WTC11 (cell line): Measurements from ENCODE around the gene TXNDC15. TPM values are rescaled to one million over a fixed set of nuclear protein-coding genes. Genes with fewer than 3 reads are reported as not detected.

Experiments
- ATF3 ChIP-seq: sonication (generic); formaldehyde crosslinking; conservative IDR thresholded peaks from 2 replicates; pipeline ENCODE4 v1.8.1; 2022; ENCODE audit warnings: mild to moderate bottlenecking, missing genetic modification reagents
- CREM ChIP-seq: sonication (generic); formaldehyde crosslinking; IDR thresholded peaks from 2 replicates; pipeline ENCODE4 v1.8.1; 2022; ENCODE audit warnings: mild to moderate bottlenecking, missing genetic modification reagents, moderate library complexity
- E2F4 ChIP-seq: sonication (generic); formaldehyde crosslinking; IDR thresholded peaks from 2 replicates; pipeline ENCODE4 v1.8.1; 2022; ENCODE audit warnings: low read depth, mild to moderate bottlenecking, moderate library complexity, missing genetic modification reagents, borderline replicate concordance
- EMX1 ChIP-seq: fragments of 250-450 bp; sonication (Bioruptor Pico); IDR thresholded peaks from 2 replicates; pipeline ENCODE4 v1.8.0; 2021; ENCODE audit warnings: mild to moderate bottlenecking
- ESRRA ChIP-seq: sonication (generic); formaldehyde crosslinking; IDR thresholded peaks from 2 replicates; pipeline ENCODE4 v1.8.1; 2022; ENCODE audit warnings: mild to moderate bottlenecking, missing genetic modification reagents, borderline replicate concordance
- ETV6 ChIP-seq: sonication (generic); formaldehyde crosslinking; IDR thresholded peaks from 2 replicates; pipeline ENCODE4 v1.8.1; 2022; ENCODE audit warnings: mild to moderate bottlenecking, missing genetic modification reagents
- FOXP4 ChIP-seq: sonication (generic); formaldehyde crosslinking; IDR thresholded peaks from 2 replicates; pipeline ENCODE4 v1.8.0; 2022; ENCODE audit warnings: mild to moderate bottlenecking, missing genetic modification reagents
- GABPB1 ChIP-seq: sonication (generic); formaldehyde crosslinking; IDR thresholded peaks from 2 replicates; pipeline ENCODE4 v1.8.1; 2023; ENCODE audit warnings: mild to moderate bottlenecking, missing genetic modification reagents
- MAX ChIP-seq: sonication (generic); formaldehyde crosslinking; IDR thresholded peaks from 2 replicates; pipeline ENCODE4 v1.8.0; 2022; ENCODE audit warnings: mild to moderate bottlenecking, missing genetic modification reagents
- NR1H2 ChIP-seq: sonication (generic); formaldehyde crosslinking; IDR thresholded peaks from 2 replicates; pipeline ENCODE4 v1.9.0; 2021; ENCODE audit warnings: mild to moderate bottlenecking, moderate library complexity, missing genetic modification reagents
- OVOL2 ChIP-seq: fragments of 250-450 bp; sonication (Bioruptor Pico); IDR thresholded peaks from 2 replicates; pipeline ENCODE4 v1.9.0; 2021; ENCODE audit warnings: mild to moderate bottlenecking, borderline replicate concordance
- PRDM15 ChIP-seq: sonication (generic); formaldehyde crosslinking; IDR thresholded peaks from 2 replicates; pipeline ENCODE4 v1.8.0; 2022; ENCODE audit warnings: missing genetic modification reagents
- RORB ChIP-seq: fragments of 250-450 bp; sonication (Bioruptor Pico); IDR thresholded peaks from 2 replicates; pipeline ENCODE4 v1.9.0; 2021; ENCODE audit warnings: mild to moderate bottlenecking
- SOX15 ChIP-seq: fragments of 250-450 bp; sonication (Bioruptor Pico); IDR thresholded peaks from 2 replicates; pipeline ENCODE4 v1.9.0; 2021; ENCODE audit warnings: mild to moderate bottlenecking
- USF2 ChIP-seq: sonication (generic); formaldehyde crosslinking; IDR thresholded peaks from 2 replicates; pipeline ENCODE4 v1.8.1; 2023; ENCODE audit warnings: mild to moderate bottlenecking, missing genetic modification reagents, moderate library complexity
- ZBTB21 ChIP-seq: sonication (generic); formaldehyde crosslinking; IDR thresholded peaks from 2 replicates; pipeline ENCODE4 v1.8.1; 2023; ENCODE audit warnings: mild to moderate bottlenecking, missing genetic modification reagents, borderline replicate concordance
- ZMAT4 ChIP-seq: fragments of 250-450 bp; sonication (Bioruptor Pico); IDR thresholded peaks from 2 replicates; pipeline ENCODE4 v1.9.0; 2021; ENCODE audit warnings: mild to moderate bottlenecking
- ZNF425 ChIP-seq: fragments of 250-450 bp; sonication (Bioruptor Pico); conservative IDR thresholded peaks from 2 replicates; pipeline ENCODE4 v1.9.0; 2021; ENCODE audit warnings: mild to moderate bottlenecking
- total RNA-seq: library from RNA; stranded (reverse); gene quantifications from 3 replicates; pipeline ENCODE4 v1.2.3, GENCODE V29; 2021
- TF ChIP-seq, protein P1 (sequence below): fragments of 250-450 bp; sonication (Bioruptor Pico); IDR thresholded peaks from 2 replicates; pipeline ENCODE4 v1.9.0; 2021; ENCODE audit warnings: mild to moderate bottlenecking
- TF ChIP-seq, protein P2 (sequence below): sonication (generic); formaldehyde crosslinking; IDR thresholded peaks from 2 replicates; pipeline ENCODE4 v1.8.0; 2022; ENCODE audit warnings: mild to moderate bottlenecking, missing genetic modification reagents
- TF ChIP-seq, protein P3 (sequence below): sonication (generic); formaldehyde crosslinking; IDR thresholded peaks from 2 replicates; pipeline ENCODE4 v1.8.0; 2022; ENCODE audit warnings: mild to moderate bottlenecking, missing genetic modification reagents

Gene TXNDC15
- total RNA-seq, 1 experiment from 2014 or later, result 26.1 TPM

GRCh38 chr5:134845852-134846640 is 28.1 kb upstream of the TXNDC15 start, which contains the start of gene C5orf24 (continued):
- 0 out of 2 replicates have a peak, but pooled peaks have one; percentile 5 for TF ChIP-seq PRDM15
- peak; percentile 36; the same call in 1 of the 2 replicates for TF ChIP-seq USF2 (CRISPR knock-in tag)
- TF ChIP-seq MAX (CRISPR knock-in tag), result peak; percentile 88
- TF ChIP-seq FOXP4 (CRISPR knock-in tag), result peak; percentile 85
- no peak for TF ChIP-seq ZNF425 (CRISPR knock-in tag)
- TF ChIP-seq OVOL2 (CRISPR knock-in tag), result 0 out of 2 replicates have a peak, but pooled peaks have one; percentile 67
- no peak for TF ChIP-seq ATF3
- TF ChIP-seq, protein P1, sequence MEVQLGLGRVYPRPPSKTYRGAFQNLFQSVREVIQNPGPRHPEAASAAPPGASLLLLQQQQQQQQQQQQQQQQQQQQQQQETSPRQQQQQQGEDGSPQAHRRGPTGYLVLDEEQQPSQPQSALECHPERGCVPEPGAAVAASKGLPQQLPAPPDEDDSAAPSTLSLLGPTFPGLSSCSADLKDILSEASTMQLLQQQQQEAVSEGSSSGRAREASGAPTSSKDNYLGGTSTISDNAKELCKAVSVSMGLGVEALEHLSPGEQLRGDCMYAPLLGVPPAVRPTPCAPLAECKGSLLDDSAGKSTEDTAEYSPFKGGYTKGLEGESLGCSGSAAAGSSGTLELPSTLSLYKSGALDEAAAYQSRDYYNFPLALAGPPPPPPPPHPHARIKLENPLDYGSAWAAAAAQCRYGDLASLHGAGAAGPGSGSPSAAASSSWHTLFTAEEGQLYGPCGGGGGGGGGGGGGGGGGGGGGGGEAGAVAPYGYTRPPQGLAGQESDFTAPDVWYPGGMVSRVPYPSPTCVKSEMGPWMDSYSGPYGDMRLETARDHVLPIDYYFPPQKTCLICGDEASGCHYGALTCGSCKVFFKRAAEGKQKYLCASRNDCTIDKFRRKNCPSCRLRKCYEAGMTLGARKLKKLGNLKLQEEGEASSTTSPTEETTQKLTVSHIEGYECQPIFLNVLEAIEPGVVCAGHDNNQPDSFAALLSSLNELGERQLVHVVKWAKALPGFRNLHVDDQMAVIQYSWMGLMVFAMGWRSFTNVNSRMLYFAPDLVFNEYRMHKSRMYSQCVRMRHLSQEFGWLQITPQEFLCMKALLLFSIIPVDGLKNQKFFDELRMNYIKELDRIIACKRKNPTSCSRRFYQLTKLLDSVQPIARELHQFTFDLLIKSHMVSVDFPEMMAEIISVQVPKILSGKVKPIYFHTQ (CRISPR knock-in tag), result no peak
- peak; percentile 80 for TF ChIP-seq ZMAT4 (CRISPR knock-in tag)
- peak; percentile 85 for TF ChIP-seq CREM
- TF ChIP-seq E2F4, result peak; percentile 85; the same call in 1 of the 2 replicates
- TF ChIP-seq SOX15 (CRISPR knock-in tag), result 0 out of 2 replicates have a peak, but pooled peaks have one; percentile 56
- no peak for TF ChIP-seq NR1H2 (CRISPR knock-in tag)
- TF ChIP-seq, protein P2, sequence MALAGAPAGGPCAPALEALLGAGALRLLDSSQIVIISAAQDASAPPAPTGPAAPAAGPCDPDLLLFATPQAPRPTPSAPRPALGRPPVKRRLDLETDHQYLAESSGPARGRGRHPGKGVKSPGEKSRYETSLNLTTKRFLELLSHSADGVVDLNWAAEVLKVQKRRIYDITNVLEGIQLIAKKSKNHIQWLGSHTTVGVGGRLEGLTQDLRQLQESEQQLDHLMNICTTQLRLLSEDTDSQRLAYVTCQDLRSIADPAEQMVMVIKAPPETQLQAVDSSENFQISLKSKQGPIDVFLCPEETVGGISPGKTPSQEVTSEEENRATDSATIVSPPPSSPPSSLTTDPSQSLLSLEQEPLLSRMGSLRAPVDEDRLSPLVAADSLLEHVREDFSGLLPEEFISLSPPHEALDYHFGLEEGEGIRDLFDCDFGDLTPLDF (CRISPR knock-in tag), result no peak
- TF ChIP-seq ZBTB21 (CRISPR knock-in tag), result peak; percentile 90; the same call in 1 of the 2 replicates
- TF ChIP-seq ESRRA (CRISPR knock-in tag), result peak; percentile 79; the same call in 1 of the 2 replicates
- peak; percentile 79; the same call in 1 of the 2 replicates for TF ChIP-seq RORB
- 0 out of 2 replicates have a peak, but pooled peaks have one; percentile 56 for TF ChIP-seq ETV6
- TF ChIP-seq GABPB1 (CRISPR knock-in tag), result peak; percentile 77
- TF ChIP-seq, protein P3, sequence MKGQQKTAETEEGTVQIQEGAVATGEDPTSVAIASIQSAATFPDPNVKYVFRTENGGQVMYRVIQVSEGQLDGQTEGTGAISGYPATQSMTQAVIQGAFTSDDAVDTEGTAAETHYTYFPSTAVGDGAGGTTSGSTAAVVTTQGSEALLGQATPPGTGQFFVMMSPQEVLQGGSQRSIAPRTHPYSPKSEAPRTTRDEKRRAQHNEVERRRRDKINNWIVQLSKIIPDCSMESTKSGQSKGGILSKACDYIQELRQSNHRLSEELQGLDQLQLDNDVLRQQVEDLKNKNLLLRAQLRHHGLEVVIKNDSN, result peak; percentile 12; the same call in 1 of the 2 replicates
- peak; percentile 89 for TF ChIP-seq EMX1 (CRISPR knock-in tag)
